SK-N-SH treated with all-trans-retinoic acid at 6 μM for 48 hours (cell line): ENCODE results near the gene SMIM14.
"Not testable (repeated sequence)": the region's sequence is repeated elsewhere in the genome, so short reads cannot be mapped to it uniquely, and the experiment has no call there.

Source experiments
- ATAC-seq: fragments of 200-7000 bp; cut with Tn5 transposase; 3 replicates; pipeline ENCODE4 v1.9.1; 2020; ENCODE audit warnings: mild to moderate bottlenecking, moderate library complexity
- BACH2 ChIP-seq: fragments of 250-450 bp; sonication (Bioruptor Pico); IDR thresholded peaks from 2 replicates; pipeline ENCODE4 v1.9.0; 2021; ENCODE audit warnings: mild to moderate bottlenecking, borderline replicate concordance
- CREB5 ChIP-seq: fragments of 250-450 bp; sonication (Bioruptor Pico); IDR thresholded peaks from 2 replicates; pipeline ENCODE4 v1.5.1; 2020; ENCODE audit warnings: low read depth, mild to moderate bottlenecking, moderate library complexity
- CSDC2 ChIP-seq: fragments of 250-450 bp; sonication (Bioruptor Pico); IDR thresholded peaks from 2 replicates; pipeline ENCODE4 v1.5.0; 2020; ENCODE audit warnings: mild to moderate bottlenecking, moderate library complexity
- CSRNP3 ChIP-seq: fragments of 250-450 bp; sonication (Bioruptor Pico); IDR thresholded peaks from 2 replicates; pipeline ENCODE4 v1.5.1; 2021; ENCODE audit warnings: mild to moderate bottlenecking, moderate library complexity
- ESRRG ChIP-seq: fragments of 250-450 bp; sonication (Bioruptor Pico); IDR thresholded peaks from 2 replicates; pipeline ENCODE4 v1.6.1; 2021; ENCODE audit warnings: mild to moderate bottlenecking
- GLIS3 ChIP-seq: fragments of 250-450 bp; sonication (Bioruptor Pico); IDR thresholded peaks from 2 replicates; pipeline ENCODE4 v1.5.0; 2020; ENCODE audit warnings: mild to moderate bottlenecking, moderate library complexity
- OSR1 ChIP-seq: fragments of 250-450 bp; sonication (Bioruptor Pico); IDR thresholded peaks from 2 replicates; pipeline ENCODE4 v1.8.0; 2022; ENCODE audit warnings: moderate library complexity, mild to moderate bottlenecking, inconsistent platforms
- PATZ1 ChIP-seq: fragments of 250-450 bp; sonication (Bioruptor Pico); IDR thresholded peaks from 2 replicates; pipeline ENCODE4 v1.8.0; 2020; ENCODE audit warnings: mild to moderate bottlenecking, moderate library complexity, borderline replicate concordance
- PPARA ChIP-seq: fragments of 250-450 bp; sonication (Bioruptor Pico); IDR thresholded peaks from 2 replicates; pipeline ENCODE4 v1.5.0; 2020; ENCODE audit warnings: mild to moderate bottlenecking, borderline replicate concordance
- RARB ChIP-seq: fragments of 250-450 bp; sonication (Bioruptor Pico); IDR thresholded peaks from 2 replicates; pipeline ENCODE4 v1.8.0; 2021; ENCODE audit warnings: mild to moderate bottlenecking, moderate library complexity
- SNAI2 ChIP-seq: fragments of 250-450 bp; sonication (Bioruptor Pico); IDR thresholded peaks from 2 replicates; pipeline ENCODE4 v1.5.0; 2020; ENCODE audit warnings: mild to moderate bottlenecking, moderate library complexity
- TCF4 ChIP-seq: fragments of 250-450 bp; sonication (Bioruptor Pico); IDR thresholded peaks from 2 replicates; pipeline ENCODE4 v1.8.0; 2021; ENCODE audit warnings: mild to moderate bottlenecking, moderate library complexity, borderline replicate concordance
- TOX ChIP-seq: fragments of 250-450 bp; sonication (Bioruptor Pico); IDR thresholded peaks from 2 replicates; pipeline ENCODE4 v1.8.0; 2021; ENCODE audit warnings: mild to moderate bottlenecking, moderate library complexity, borderline replicate concordance
- TSHZ2 ChIP-seq: fragments of 250-450 bp; sonication (Bioruptor Pico); IDR thresholded peaks from 2 replicates; pipeline ENCODE4 v1.5.0; 2020; ENCODE audit warnings: mild to moderate bottlenecking, moderate library complexity
- ZC3H10 ChIP-seq: fragments of 250-450 bp; sonication (Bioruptor Pico); IDR thresholded peaks from 2 replicates; pipeline ENCODE4 v1.5.1; 2021; ENCODE audit warnings: mild to moderate bottlenecking, moderate library complexity
- ZFP30 ChIP-seq: fragments of 450-650 bp; formaldehyde crosslinking; IDR thresholded peaks from 2 replicates; pipeline ENCODE4 v1.5.0; 2022; ENCODE audit warnings: mild to moderate bottlenecking, moderate library complexity
- ZNF565 ChIP-seq: fragments of 450-650 bp; formaldehyde crosslinking; conservative IDR thresholded peaks from 2 replicates; pipeline ENCODE4 v1.5.0; 2020; ENCODE audit warnings: low read depth, mild to moderate bottlenecking, moderate library complexity
- ZNF70 ChIP-seq: fragments of 450-650 bp; formaldehyde crosslinking; IDR thresholded peaks from 2 replicates; pipeline ENCODE4 v1.5.0; 2020; ENCODE audit warnings: mild to moderate bottlenecking, moderate library complexity
- ZNF8 ChIP-seq: fragments of 450-650 bp; formaldehyde crosslinking; IDR thresholded peaks from 2 replicates; pipeline ENCODE4 v1.5.0; 2020; ENCODE audit warnings: mild to moderate bottlenecking, moderate library complexity

SMIM14 gene

GRCh38 chr4:39658756-39659155, 20.1 kb upstream of the SMIM14 start:
- no peak for TF ChIP-seq CSDC2
- no peak for TF ChIP-seq PPARA (CRISPR knock-in tag)

DNA sequence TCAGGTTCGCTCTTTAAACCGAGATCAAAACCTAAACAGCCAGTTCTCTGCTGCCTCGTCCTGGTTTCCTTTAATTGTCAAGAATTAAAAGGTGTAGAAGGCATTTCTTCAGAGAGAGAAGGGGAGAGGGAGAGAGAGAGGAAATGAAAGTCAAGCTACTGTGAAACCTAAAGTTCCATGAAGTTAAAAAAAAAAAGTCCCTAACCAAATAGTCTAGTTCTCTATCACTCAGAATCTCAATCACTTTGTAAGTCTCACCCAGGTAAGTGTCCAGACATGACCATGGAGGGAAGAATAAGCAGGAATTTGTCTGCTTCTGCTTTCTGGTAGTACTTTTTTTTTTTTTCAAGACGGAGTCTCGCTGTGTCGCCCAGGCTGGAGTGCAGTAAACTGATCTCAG, 18.8 kb upstream of the SMIM14 start:
- ATAC-seq = no peak
- TF ChIP-seq CREB5 (CRISPR knock-in tag) = no peak
- TF ChIP-seq PATZ1 = no peak
- no peak for TF ChIP-seq BACH2 (CRISPR knock-in tag)
- TF ChIP-seq GLIS3 = no peak
- TF ChIP-seq PPARA (CRISPR knock-in tag) = no peak
- TF ChIP-seq TCF4 (CRISPR knock-in tag) = no peak
- TF ChIP-seq CSRNP3 = no peak
- no peak for TF ChIP-seq TOX (CRISPR knock-in tag)
- TF ChIP-seq ZNF8 = no peak
- no peak for TF ChIP-seq ZNF70 (CRISPR knock-in tag)
- no peak for TF ChIP-seq OSR1 (CRISPR knock-in tag)

More at GRCh38 chr4:39658756-39659155, 20.1 kb upstream of the SMIM14 start:
- no peak for ATAC-seq

GRCh38 chr4:39656638-39657037, 18.0 kb upstream of the SMIM14 start:
- not testable (repeated sequence) for ATAC-seq

GRCh38 chr4:39655876-39656275, 17.2 kb upstream of the SMIM14 start:
- no peak for TF ChIP-seq ESRRG (CRISPR knock-in tag)
- TF ChIP-seq TOX (CRISPR knock-in tag) = no peak
- no peak for TF ChIP-seq ZNF8
- TF ChIP-seq ZNF565 (CRISPR knock-in tag) = no peak
- no peak for TF ChIP-seq SNAI2 (CRISPR knock-in tag)
- no peak for TF ChIP-seq ZFP30 (CRISPR knock-in tag)
- no peak for TF ChIP-seq BACH2 (CRISPR knock-in tag)
- no peak for TF ChIP-seq OSR1 (CRISPR knock-in tag)
- TF ChIP-seq ZNF70 (CRISPR knock-in tag) = no peak
- no peak for TF ChIP-seq CSDC2
- no peak for TF ChIP-seq TSHZ2 (CRISPR knock-in tag)
- no peak for TF ChIP-seq PATZ1
- TF ChIP-seq CSRNP3 = no peak
- no peak for TF ChIP-seq RARB (CRISPR knock-in tag)
- no peak for TF ChIP-seq PPARA (CRISPR knock-in tag)
- no peak for TF ChIP-seq GLIS3
- no peak for TF ChIP-seq ZC3H10 (CRISPR knock-in tag)
- ATAC-seq = no peak
